Measurements from ENCODE around the gene OPHN1. TPM values are rescaled to one million over a fixed set of nuclear protein-coding genes. Genes with fewer than 3 reads are reported as not detected.

Gene OPHN1
- total RNA-seq, 1 donor from 2014 or later: 7.8 TPM

GRCh38 chrX:68451720-68452119, 18.4 kb upstream of the OPHN1 start:
- H3K4me3 Mint-ChIP-seq (ENCODE audit: unreplicated experiment): no peak overlapping the region
- no peaks in the 10 kb centered on the region for H3K36me3 Mint-ChIP-seq (ENCODE audit: unreplicated experiment)
- no peak for DNase-seq
- TF ChIP-seq, protein P1, sequence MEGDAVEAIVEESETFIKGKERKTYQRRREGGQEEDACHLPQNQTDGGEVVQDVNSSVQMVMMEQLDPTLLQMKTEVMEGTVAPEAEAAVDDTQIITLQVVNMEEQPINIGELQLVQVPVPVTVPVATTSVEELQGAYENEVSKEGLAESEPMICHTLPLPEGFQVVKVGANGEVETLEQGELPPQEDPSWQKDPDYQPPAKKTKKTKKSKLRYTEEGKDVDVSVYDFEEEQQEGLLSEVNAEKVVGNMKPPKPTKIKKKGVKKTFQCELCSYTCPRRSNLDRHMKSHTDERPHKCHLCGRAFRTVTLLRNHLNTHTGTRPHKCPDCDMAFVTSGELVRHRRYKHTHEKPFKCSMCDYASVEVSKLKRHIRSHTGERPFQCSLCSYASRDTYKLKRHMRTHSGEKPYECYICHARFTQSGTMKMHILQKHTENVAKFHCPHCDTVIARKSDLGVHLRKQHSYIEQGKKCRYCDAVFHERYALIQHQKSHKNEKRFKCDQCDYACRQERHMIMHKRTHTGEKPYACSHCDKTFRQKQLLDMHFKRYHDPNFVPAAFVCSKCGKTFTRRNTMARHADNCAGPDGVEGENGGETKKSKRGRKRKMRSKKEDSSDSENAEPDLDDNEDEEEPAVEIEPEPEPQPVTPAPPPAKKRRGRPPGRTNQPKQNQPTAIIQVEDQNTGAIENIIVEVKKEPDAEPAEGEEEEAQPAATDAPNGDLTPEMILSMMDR (IDR thresholded peaks at IDR 0.05; ENCODE audit: partially characterized antibody, unreplicated experiment): no peak
- no peaks in the 10 kb centered on the region for H3K27me3 Mint-ChIP-seq (ENCODE audit: unreplicated experiment)
- H3K27ac Mint-ChIP-seq (ENCODE audit: unreplicated experiment): no peak overlapping the region
- no peaks in the 10 kb centered on the region for H3K9me3 Mint-ChIP-seq (ENCODE audit: unreplicated experiment)
- no peaks in the 10 kb centered on the region for H3K4me1 Mint-ChIP-seq (ENCODE audit: low read depth, unreplicated experiment)

DNA sequence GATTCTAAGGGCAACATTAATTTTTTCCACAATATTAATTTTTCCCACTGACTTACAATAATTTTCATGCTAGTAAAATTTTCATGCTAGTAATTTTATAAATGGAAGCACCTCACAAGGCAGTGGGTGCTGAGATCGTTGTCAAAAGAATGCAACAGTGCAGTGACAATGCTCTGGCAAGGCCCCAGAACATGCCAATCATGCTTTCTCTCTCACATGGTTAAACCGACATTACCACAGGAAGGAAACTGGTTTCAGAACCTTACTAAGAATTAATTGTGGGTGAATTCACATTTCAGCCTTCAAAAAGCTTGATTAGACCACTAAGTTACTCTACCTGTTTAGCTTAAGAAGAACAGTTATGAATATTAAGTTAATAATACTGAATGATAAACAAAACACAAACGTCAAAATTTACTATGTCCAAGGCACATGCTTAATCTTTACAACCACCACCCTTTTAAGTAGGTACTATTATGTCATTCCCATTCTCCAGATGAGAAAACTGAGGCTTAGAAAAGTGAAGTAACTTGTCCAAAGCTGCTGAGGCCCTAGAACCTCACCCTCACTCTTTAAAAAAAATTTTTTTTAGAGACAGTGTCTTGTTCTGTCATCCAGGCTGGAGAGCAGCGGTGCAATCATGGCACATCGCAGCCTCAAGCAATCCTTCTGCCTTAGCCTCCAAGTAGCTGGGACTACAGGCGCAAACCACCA, 10.0 kb upstream of the OPHN1 start:
- no peak for DNase-seq
- H3K4me3 Mint-ChIP-seq (ENCODE audit: unreplicated experiment): no peak overlapping the region
- H3K4me1 Mint-ChIP-seq (ENCODE audit: low read depth, unreplicated experiment): no peaks in the 10 kb centered on the region
- H3K36me3 Mint-ChIP-seq (ENCODE audit: unreplicated experiment): no peaks in the 10 kb centered on the region
- peaks cover 1% of the 10 kb centered on the region for H3K27me3 Mint-ChIP-seq (ENCODE audit: unreplicated experiment)
- no peak overlapping the region for H3K27ac Mint-ChIP-seq (ENCODE audit: unreplicated experiment)
- H3K9me3 Mint-ChIP-seq (ENCODE audit: unreplicated experiment): no peaks in the 10 kb centered on the region
- TF ChIP-seq, protein P1 (IDR thresholded peaks at IDR 0.05; ENCODE audit: partially characterized antibody, unreplicated experiment): no peak

GRCh38 chrX:68440940-68441339, 7.6 kb upstream of the OPHN1 start:
- Mint-ChIP-seq H3K9me3 (ENCODE audit: unreplicated experiment) (no peaks in the 10 kb centered on the region), H3K4me3 (ENCODE audit: unreplicated experiment) (no peak overlapping the region), H3K27me3 (ENCODE audit: unreplicated experiment) (peaks cover 1% of the 10 kb centered on the region), H3K4me1 (ENCODE audit: low read depth, unreplicated experiment) (no peaks in the 10 kb centered on the region), H3K27ac (ENCODE audit: unreplicated experiment) (no peak overlapping the region), H3K36me3 (ENCODE audit: unreplicated experiment) (no peaks in the 10 kb centered on the region)
- DNase-seq: no peak
- TF ChIP-seq, protein P1 (IDR thresholded peaks at IDR 0.05; ENCODE audit: partially characterized antibody, unreplicated experiment): no peak

GRCh38 chrX:68440442-68440841, 7.1 kb upstream of the OPHN1 start:
- no peaks in the 10 kb centered on the region for H3K27me3 Mint-ChIP-seq (ENCODE audit: unreplicated experiment)
- no peak overlapping the region for H3K27ac Mint-ChIP-seq (ENCODE audit: unreplicated experiment)
- no peaks in the 10 kb centered on the region for H3K36me3 Mint-ChIP-seq (ENCODE audit: unreplicated experiment)
- H3K9me3 Mint-ChIP-seq (ENCODE audit: unreplicated experiment): no peaks in the 10 kb centered on the region
- DNase-seq: no peak
- TF ChIP-seq, protein P1 (IDR thresholded peaks at IDR 0.05; ENCODE audit: partially characterized antibody, unreplicated experiment): no peak
- no peaks in the 10 kb centered on the region for H3K4me1 Mint-ChIP-seq (ENCODE audit: low read depth, unreplicated experiment)
- H3K4me3 Mint-ChIP-seq (ENCODE audit: unreplicated experiment): no peak overlapping the region

DNA sequence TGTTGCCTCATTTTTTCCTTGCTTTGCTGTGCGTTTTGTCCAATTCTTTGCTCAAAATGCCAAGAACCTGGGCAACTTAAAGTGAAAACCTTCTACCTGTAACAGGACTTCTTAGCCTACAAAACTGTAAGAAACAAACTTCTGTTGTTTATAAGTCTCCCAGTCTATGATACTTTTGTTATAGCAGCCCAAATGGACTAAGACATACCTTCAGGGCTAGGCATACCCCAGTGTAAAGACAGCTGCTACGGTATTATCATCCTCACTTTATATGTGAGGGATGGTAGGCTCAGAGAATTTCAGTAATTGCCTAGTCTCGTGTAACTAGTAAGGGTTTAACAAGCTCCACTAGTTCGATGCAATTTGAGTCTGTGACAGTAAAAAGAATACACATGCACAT, 6.0 kb upstream of the OPHN1 start:
- Mint-ChIP-seq H3K36me3 (ENCODE audit: unreplicated experiment) (no peaks in the 10 kb centered on the region), H3K27ac (ENCODE audit: unreplicated experiment) (no peak overlapping the region), H3K27me3 (ENCODE audit: unreplicated experiment) (peaks cover under 1% of the 10 kb centered on the region), H3K4me1 (ENCODE audit: low read depth, unreplicated experiment) (no peaks in the 10 kb centered on the region), H3K9me3 (ENCODE audit: unreplicated experiment) (no peaks in the 10 kb centered on the region), H3K4me3 (ENCODE audit: unreplicated experiment) (no peak overlapping the region)
- TF ChIP-seq, protein P1 (IDR thresholded peaks at IDR 0.05; ENCODE audit: partially characterized antibody, unreplicated experiment): no peak
- DNase-seq: no peak
